ENCODE data around the gene MSH3.
A peak's percentile ranks its signal among the peaks of the same experiment; 100 is the strongest.

MSH3 gene

GRCh38 chr5:80917631-80918030 lies 263.2 kb downstream of the MSH3 start:
- DNase-seq: peak; percentile 28

- no peak for DNase-seq
Measured at GRCh38 chr5:80919678-80920196, 265.3 kb downstream of the MSH3 start.

GRCh38 chr5:80920333-80920732 lies 265.9 kb downstream of the MSH3 start:
- DNase-seq: no peak

- DNase-seq: no peak
Measured at GRCh38 chr5:80921026-80921425, 266.6 kb downstream of the MSH3 start.

GRCh38 chr5:80925931-80926330 lies 271.5 kb downstream of the MSH3 start:
- no peak for DNase-seq
